Measurements from ENCODE around the gene NRCAM. TPM values are rescaled to one million over a fixed set of nuclear protein-coding genes. Genes with fewer than 3 reads are reported as not detected.

Gene NRCAM
- total and polyA plus RNA-seq, 10 of the 15 experiments (the other 5 are each of a cell fraction or from before 2014, with no cell fraction given), result 0.30 to 2.0 (median 1.0) TPM

GRCh38 chr7:108156897-108157605 is 299.2 kb downstream of the NRCAM start (continued):
- TF ChIP-seq ZNF687 (IDR thresholded peaks at IDR 0.05), result no peak

GRCh38 chr7:108152198-108152597 is 304.0 kb downstream of the NRCAM start:
- Histone ChIP-seq H3K4me2 (ENCODE audit: control insufficient read depth, insufficient read depth) (no peak overlapping the region), H2AFZ (ENCODE audit: control insufficient read depth, low read depth, low read length) (no peak overlapping the region), H3K27ac (ENCODE audit: control insufficient read depth, insufficient read depth) (no peak overlapping the region), H3K9ac (ENCODE audit: control insufficient read depth, insufficient read depth, low read length) (no peak overlapping the region), H3K27me3 (replicated peaks in 1 of 2; ENCODE audit: control insufficient read depth in 2 of 2, insufficient read depth in 2 of 2, low read length in 1 of 2) (peaks cover 0 to 4% of the 10 kb centered on the region in 2 experiments; a peak in 2 of 4 replicates), H3K4me3 (no peak overlapping the region), H3K9me3 (replicated peaks; ENCODE audit: control insufficient read depth, insufficient read depth, low read length) (no peaks in the 10 kb centered on the region), H3K36me3 (ENCODE audit: control insufficient read depth in 2 of 2, insufficient read depth in 2 of 2, low read length in 1 of 2) (no peaks in the 10 kb centered on the region), H4K20me1 (ENCODE audit: control insufficient read depth, insufficient read depth) (no peaks in the 10 kb centered on the region), H3K79me2 (ENCODE audit: control insufficient read depth, insufficient read depth, low read length) (no peaks in the 10 kb centered on the region), H3K4me1 (ENCODE audit: control insufficient read depth, insufficient read depth, low read length) (no peaks in the 10 kb centered on the region)
- in situ Hi-C loops (cut with MboI) (no loop called here), intact Hi-C loops (cut with micrococcal nuclease; ENCODE audit: unreplicated experiment) (no loop called here)
- FAIRE-seq, result no peak
- POLR2A ChIA-PET, result no interaction called here
- no peak for DNase-seq (ENCODE audit: low read depth, low spot score)
- SMC1A ChIA-PET (ENCODE audit: uncharacterized antibody, unreplicated experiment), result interaction anchor here (1.4 kb wide), 1 partner anchor 39 kb away, joined by 4 read pairs; no protein-coding TSS in a partner anchor
- no TSS peak for BruUV-seq (replicated peaks)
- ATAC-seq, result no peak
- 20% methylated on average over 3 of the region's 3 CpGs for WGBS (ENCODE audit: insufficient coverage, insufficient replicate concordance, low lambda C conversion rate, missing lambda C conversion rate)
- CTCF ChIA-PET, result interaction anchor here (3.8 kb wide), 1 partner anchor 39 kb away, joined by 24 read pairs; no protein-coding TSS in a partner anchor
- RAD21 ChIA-PET (ENCODE audit: unreplicated experiment), result no interaction called here
- TF ChIP-seq E4F1 (IDR thresholded peaks at IDR 0.05; ENCODE audit: borderline replicate concordance, partially characterized antibody), result no peak
- no peak for TF ChIP-seq SUZ12 (IDR thresholded peaks at IDR 0.05; ENCODE audit: unreplicated experiment)
- TF ChIP-seq POLR2AphosphoS5 (IDR thresholded peaks at IDR 0.05; ENCODE audit: low read length), result no peak
- no peak for TF ChIP-seq SRF (IDR thresholded peaks at IDR 0.05; ENCODE audit: low read depth in 2 of 2, low read length in 2 of 2)
- TF ChIP-seq KAT2A (conservative IDR thresholded peaks at IDR 0.05; ENCODE audit: control insufficient read depth, low read depth, low read length), result no peak
- no peak for TF ChIP-seq RB1 (IDR thresholded peaks at IDR 0.05; ENCODE audit: borderline replicate concordance)
- no peak for TF ChIP-seq PAX8 (IDR thresholded peaks at IDR 0.05)
- TF ChIP-seq ZNF24 (IDR thresholded peaks at IDR 0.05), result no peak
- TF ChIP-seq ELK1 (IDR thresholded peaks at IDR 0.05; ENCODE audit: low read depth, low read length), result no peak
